Measurements from ENCODE around the gene CLSTN1.
A peak's percentile ranks its signal among the peaks of the same experiment; 100 is the strongest.

The CLSTN1 gene

GRCh38 chr1:9823943-9824701 lies at the start of gene CLSTN1:
Gene CLSTN1, minus strand, starts transcription at chr1:9823965. Its CDS starts 232 bp downstream, at chr1:9823733.
- peak; percentile 69 for DNase-seq (ENCODE audit: low spot score)

- DNase-seq (ENCODE audit: low spot score) = no peak
These were observed 49.6 kb upstream of the CLSTN1 start for GRCh38 chr1:9873385-9873784.

GRCh38 chr1:9872430-9873165 lies 48.8 kb upstream of the CLSTN1 start:
- no peak for DNase-seq (ENCODE audit: low spot score)

- no peak for DNase-seq (ENCODE audit: low spot score)
These were observed 48.1 kb upstream of the CLSTN1 start for GRCh38 chr1:9871707-9872425.

GRCh38 chr1:9871021-9871420 lies 47.3 kb upstream of the CLSTN1 start:
- no peak for DNase-seq (ENCODE audit: low spot score)

GRCh38 chr1:9870572-9870971 lies 46.8 kb upstream of the CLSTN1 start:
- no peak for DNase-seq (ENCODE audit: low spot score)

GRCh38 chr1:9869831-9870251 lies 46.1 kb upstream of the CLSTN1 start:
- no peak for DNase-seq (ENCODE audit: low spot score)

GRCh38 chr1:9868244-9868590 lies 44.5 kb upstream of the CLSTN1 start:
- DNase-seq (ENCODE audit: low spot score) = no peak

- DNase-seq (ENCODE audit: low spot score) = peak; percentile 53
These were observed 43.9 kb upstream of the CLSTN1 start for GRCh38 chr1:9867408-9868243.

- DNase-seq (ENCODE audit: low spot score) = no peak
These were observed 43.1 kb upstream of the CLSTN1 start for GRCh38 chr1:9866836-9867235.

GRCh38 chr1:9865724-9866123 lies 42.0 kb upstream of the CLSTN1 start:
- no peak for DNase-seq (ENCODE audit: low spot score)

GRCh38 chr1:9863371-9863770 lies 39.6 kb upstream of the CLSTN1 start:
- DNase-seq (ENCODE audit: low spot score) = no peak

GRCh38 chr1:9861360-9861759 lies 37.6 kb upstream of the CLSTN1 start:
- no peak for DNase-seq (ENCODE audit: low spot score)

GRCh38 chr1:9860887-9861286 lies 37.1 kb upstream of the CLSTN1 start:
- no peak for DNase-seq (ENCODE audit: low spot score)

GRCh38 chr1:9859281-9860014 lies 35.7 kb upstream of the CLSTN1 start:
- DNase-seq (ENCODE audit: low spot score) = no peak

- DNase-seq (ENCODE audit: low spot score) = no peak
These were observed 34.7 kb upstream of the CLSTN1 start for GRCh38 chr1:9858293-9859035.

- no peak for DNase-seq (ENCODE audit: low spot score)
These were observed 31.4 kb upstream of the CLSTN1 start for GRCh38 chr1:9855186-9855585.

GRCh38 chr1:9853249-9853595 lies 29.5 kb upstream of the CLSTN1 start:
- DNase-seq (ENCODE audit: low spot score) = no peak

- no peak for DNase-seq (ENCODE audit: low spot score)
These were observed 28.9 kb upstream of the CLSTN1 start for GRCh38 chr1:9852410-9853248.

- DNase-seq (ENCODE audit: low spot score) = no peak
These were observed 28.2 kb upstream of the CLSTN1 start for GRCh38 chr1:9852004-9852403.
